ENCODE data around the gene TP73.

The TP73 gene

DNA sequence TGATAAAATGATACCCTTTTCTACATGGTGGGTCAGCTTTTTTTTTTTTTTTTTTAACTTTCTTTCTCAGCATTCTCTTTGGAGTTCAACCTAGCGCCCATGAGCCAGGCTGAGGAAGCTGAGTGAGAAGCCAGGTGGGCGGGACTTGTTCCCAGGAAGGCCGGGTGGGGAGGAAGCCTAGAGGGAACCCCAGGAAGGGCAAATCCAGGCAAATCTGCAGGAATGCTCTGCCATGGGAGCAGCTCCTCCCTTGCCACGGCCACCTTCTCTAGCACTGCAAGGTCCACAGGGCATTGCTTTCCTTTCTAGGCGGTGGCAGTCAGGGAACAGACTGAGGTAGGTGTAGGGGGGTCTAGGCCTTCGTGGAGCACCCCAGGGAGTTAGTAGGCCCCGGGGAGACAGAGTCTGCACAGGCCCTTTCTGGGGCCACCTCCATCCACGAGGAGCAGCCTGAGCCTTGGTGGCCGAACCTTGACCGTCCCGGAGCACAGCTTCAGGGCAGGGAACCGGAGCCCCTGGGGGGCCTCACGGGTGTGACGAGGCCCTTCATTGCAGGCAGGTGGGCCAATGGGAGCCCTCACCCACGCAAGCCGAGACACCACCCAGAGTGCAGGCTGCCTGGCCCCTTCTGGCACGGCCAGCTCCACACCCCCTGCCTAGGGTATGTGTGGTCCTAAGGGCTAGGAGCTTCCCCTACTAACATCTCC, 81.7 kb downstream of the TP73 start:
- no peak overlapping the region for H3K4me3 Mint-ChIP-seq
- no peak overlapping the region for H3K27ac Mint-ChIP-seq
- peaks cover 20% of the 10 kb centered on the region for H3K27me3 Mint-ChIP-seq
- no peaks in the 10 kb centered on the region for H3K4me1 Mint-ChIP-seq
- no peak for DNase-seq
- ATAC-seq, result no peak
- no peaks in the 10 kb centered on the region for H3K9me3 Mint-ChIP-seq

GRCh38 chr1:3734602-3735001, 82.3 kb downstream of the TP73 start:
- no peak overlapping the region for H3K27ac Mint-ChIP-seq
- no peaks in the 10 kb centered on the region for H3K4me1 Mint-ChIP-seq
- no peak for DNase-seq
- ATAC-seq, result no peak
- H3K4me3 Mint-ChIP-seq, result no peak overlapping the region
- H3K27me3 Mint-ChIP-seq, result peaks cover 14% of the 10 kb centered on the region
- no peaks in the 10 kb centered on the region for H3K9me3 Mint-ChIP-seq

- DNase-seq, result no peak
- no peak for ATAC-seq
- H3K27me3 Mint-ChIP-seq, result peaks cover 12% of the 10 kb centered on the region
- H3K4me1 Mint-ChIP-seq, result no peaks in the 10 kb centered on the region
- H3K9me3 Mint-ChIP-seq, result no peaks in the 10 kb centered on the region
- H3K4me3 Mint-ChIP-seq, result no peak overlapping the region
- no peak overlapping the region for H3K27ac Mint-ChIP-seq
These were observed 82.8 kb downstream of the TP73 start for GRCh38 chr1:3735027-3735681.

DNA sequence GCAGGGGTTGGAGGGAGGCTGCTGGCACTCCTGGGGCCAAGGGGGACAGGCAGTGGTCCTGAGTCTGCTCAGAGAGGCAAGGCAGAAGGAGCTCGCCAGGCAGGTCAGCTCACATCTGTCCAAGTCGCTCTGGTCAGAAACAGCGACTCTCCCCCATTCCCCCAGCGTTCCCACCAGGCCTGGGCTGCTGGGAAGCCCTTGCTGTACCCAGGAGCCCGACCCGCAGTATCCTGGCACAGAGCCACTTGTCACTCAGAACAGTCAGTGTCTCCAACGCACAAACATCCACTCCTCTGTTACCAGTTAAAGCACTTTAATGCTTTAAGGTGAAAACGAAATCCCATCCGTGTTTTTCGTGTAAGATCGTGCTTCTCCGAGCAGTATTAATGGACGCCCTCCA, 83.4 kb downstream of the TP73 start:
- no peaks in the 10 kb centered on the region for H3K9me3 Mint-ChIP-seq
- H3K27ac Mint-ChIP-seq, result no peak overlapping the region
- ATAC-seq (no peak), DNase-seq (no peak)
- no peak overlapping the region for H3K4me3 Mint-ChIP-seq
- H3K27me3 Mint-ChIP-seq, result peaks cover 11% of the 10 kb centered on the region
- H3K4me1 Mint-ChIP-seq, result no peaks in the 10 kb centered on the region

DNA sequence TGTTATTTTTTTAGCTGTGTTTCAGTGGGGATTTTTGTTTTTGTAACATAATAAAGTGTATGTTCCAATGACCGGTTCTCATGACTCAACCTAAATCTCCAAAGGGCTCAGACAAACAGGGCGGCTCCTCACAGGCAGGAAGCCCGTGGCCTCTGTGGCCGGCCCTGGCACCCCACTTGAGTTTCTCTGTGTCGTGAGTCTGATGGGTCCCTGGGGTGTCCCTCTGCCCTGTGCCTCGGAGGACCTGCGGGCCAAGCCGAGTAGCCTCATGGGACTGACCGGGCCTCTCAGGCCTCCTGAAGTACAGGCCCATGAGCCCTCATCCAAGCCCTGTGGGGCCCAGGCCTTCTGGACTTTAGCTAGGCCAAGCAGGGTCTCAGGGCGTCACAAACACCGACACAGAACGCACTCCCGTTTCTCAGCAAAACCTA, 83.8 kb downstream of the TP73 start:
- ATAC-seq, result no peak
- no peak overlapping the region for H3K27ac Mint-ChIP-seq
- peaks cover 6% of the 10 kb centered on the region for H3K27me3 Mint-ChIP-seq
- no peaks in the 10 kb centered on the region for H3K4me1 Mint-ChIP-seq
- no peaks in the 10 kb centered on the region for H3K9me3 Mint-ChIP-seq
- no peak for DNase-seq
- no peak overlapping the region for H3K4me3 Mint-ChIP-seq

DNA sequence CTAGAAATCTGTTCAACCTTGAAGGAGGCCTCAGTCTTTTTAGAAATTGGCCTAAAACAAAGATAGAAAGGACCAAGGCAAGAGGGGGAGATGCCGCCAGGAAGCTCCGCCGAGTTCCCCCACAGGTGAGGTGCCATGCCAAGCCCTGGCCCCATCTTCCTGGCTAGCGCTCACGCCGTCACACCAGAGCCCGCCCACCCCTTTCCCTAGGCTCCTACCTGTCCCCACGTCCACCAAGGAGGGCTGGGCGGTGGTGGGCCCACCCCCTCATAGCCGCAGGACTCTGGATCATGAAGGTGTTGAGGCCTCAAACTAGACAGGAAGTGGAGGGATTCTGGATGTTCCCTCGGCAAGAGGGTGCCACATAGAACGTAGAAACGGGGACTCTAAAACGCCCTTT, 84.4 kb downstream of the TP73 start:
- Mint-ChIP-seq H3K4me1 (no peaks in the 10 kb centered on the region), H3K27ac (peak overlapping the region in 1 of 2 donors; percentile 52), H3K27me3 (peaks cover under 1% of the 10 kb centered on the region), H3K4me3 (no peak overlapping the region), H3K9me3 (no peaks in the 10 kb centered on the region)
- DNase-seq, result no peak
- ATAC-seq, result no peak

DNA sequence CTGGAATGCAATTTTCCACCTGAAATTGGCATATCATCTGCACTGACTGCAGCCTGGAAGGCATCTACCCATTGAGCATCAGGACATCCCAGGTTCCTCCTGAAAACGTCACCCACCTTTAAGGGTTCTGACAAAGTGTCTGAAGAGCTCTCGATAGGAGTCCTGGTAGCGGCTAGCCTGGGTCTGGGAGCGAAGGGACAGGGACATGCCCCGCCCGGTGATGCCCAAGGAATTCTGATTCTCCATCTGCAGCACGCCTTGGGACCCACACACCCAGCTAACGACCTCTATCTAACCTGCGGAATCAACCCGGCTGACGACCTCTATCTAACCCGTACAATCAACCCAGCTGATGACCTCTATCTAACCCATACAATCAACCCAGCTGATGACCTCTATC, 86.6 kb downstream of the TP73 start:
- DNase-seq (no peak), ATAC-seq (no peak)
- Mint-ChIP-seq H3K4me3 (no peak overlapping the region), H3K27me3 (no peaks in the 10 kb centered on the region), H3K4me1 (no peaks in the 10 kb centered on the region), H3K9me3 (no peaks in the 10 kb centered on the region), H3K27ac (no peak overlapping the region)

DNA sequence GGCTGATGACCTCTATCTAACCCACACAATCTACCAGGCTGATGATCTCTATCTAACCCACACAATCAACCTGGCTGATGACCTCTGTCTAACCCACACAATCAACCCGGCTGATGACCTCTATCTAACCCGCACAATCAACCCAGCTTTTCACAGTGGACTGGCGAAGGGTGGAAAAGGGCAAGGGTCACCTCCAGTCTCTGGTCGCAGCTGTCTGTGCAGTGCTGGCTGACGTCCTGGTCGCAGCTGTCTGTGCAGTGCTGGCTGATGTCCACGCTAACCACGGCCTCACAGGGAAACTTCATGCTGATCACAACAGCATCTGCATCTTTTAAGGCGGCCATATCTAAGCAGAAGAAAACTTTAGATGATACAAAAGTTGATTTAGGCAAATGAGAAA, 87.7 kb downstream of the TP73 start:
- peaks cover 7% of the 10 kb centered on the region for H3K4me1 Mint-ChIP-seq
- no peaks in the 10 kb centered on the region for H3K9me3 Mint-ChIP-seq
- ATAC-seq, result no peak
- no peaks in the 10 kb centered on the region for H3K27me3 Mint-ChIP-seq
- H3K27ac Mint-ChIP-seq, result no peak overlapping the region
- DNase-seq, result no peak
- H3K4me3 Mint-ChIP-seq, result no peak overlapping the region

GRCh38 chr1:3740752-3741151, 88.4 kb downstream of the TP73 start:
- Mint-ChIP-seq H3K4me1 (peaks cover 14% of the 10 kb centered on the region), H3K27ac (no peak overlapping the region), H3K27me3 (no peaks in the 10 kb centered on the region), H3K4me3 (no peak overlapping the region), H3K9me3 (no peaks in the 10 kb centered on the region)
- ATAC-seq (no peak), DNase-seq (no peak)

DNA sequence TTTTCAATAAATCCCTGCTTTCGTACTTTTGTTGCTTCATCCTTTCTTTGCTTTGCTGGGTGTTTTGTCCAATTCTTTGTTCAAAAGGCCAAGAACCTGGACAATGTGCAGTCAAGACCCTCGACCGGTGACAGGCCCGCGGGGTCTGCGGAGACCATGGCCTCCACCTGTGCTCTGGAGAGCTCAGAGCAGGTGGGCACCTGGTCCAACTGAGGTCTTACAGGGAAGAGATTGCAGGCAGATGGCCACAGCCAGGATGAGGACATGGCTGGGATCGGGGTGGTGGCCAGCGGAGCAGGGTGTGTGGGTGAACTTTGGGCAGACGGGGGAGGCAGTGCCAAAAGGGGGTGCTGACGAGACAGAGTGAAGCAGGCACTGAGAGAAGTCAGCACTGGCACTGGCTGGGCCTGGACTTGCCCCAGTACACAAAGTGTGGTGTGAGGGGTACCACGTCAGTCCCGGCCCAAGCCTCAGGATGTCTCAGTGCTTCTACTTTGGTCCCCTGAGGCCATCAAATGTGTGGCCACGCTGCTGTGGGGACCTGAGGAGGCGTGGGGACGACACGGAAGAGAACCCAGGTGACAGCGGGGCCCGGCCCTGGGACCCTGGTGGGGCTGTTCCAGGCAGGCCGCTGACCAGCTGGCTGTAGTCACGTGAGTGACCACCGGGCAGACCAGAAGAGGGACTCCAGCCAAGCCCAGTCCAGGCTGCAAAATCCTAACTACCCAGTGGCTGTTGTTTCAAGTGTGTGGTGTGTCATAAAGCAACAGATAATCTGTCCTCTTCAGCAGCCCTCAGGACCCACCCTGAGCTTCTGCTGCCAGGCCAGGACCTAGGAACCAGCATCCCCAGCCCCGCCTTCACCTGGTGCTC, 89.5 kb downstream of the TP73 start:
- Mint-ChIP-seq H3K27me3 (no peaks in the 10 kb centered on the region), H3K4me3 (no peak overlapping the region), H3K9me3 (no peaks in the 10 kb centered on the region), H3K27ac (peak overlapping the region in 1 of 2 donors; percentile 67), H3K4me1 (peaks cover 24% of the 10 kb centered on the region)
- DNase-seq (no peak), ATAC-seq (no peak)

GRCh38 chr1:3742439-3743298, 90.4 kb downstream of the TP73 start:
- ATAC-seq (no peak), DNase-seq (no peak)
- no peaks in the 10 kb centered on the region for H3K27me3 Mint-ChIP-seq
- peaks cover 26% of the 10 kb centered on the region for H3K4me1 Mint-ChIP-seq
- no peak overlapping the region for H3K27ac Mint-ChIP-seq
- no peak overlapping the region for H3K4me3 Mint-ChIP-seq
- H3K9me3 Mint-ChIP-seq, result no peaks in the 10 kb centered on the region

GRCh38 chr1:3743421-3743820, 91.1 kb downstream of the TP73 start:
- Mint-ChIP-seq H3K9me3 (no peaks in the 10 kb centered on the region), H3K4me3 (no peak overlapping the region), H3K27me3 (no peaks in the 10 kb centered on the region), H3K27ac (peak overlapping the region in 1 of 2 donors; percentile 10), H3K4me1 (peaks cover 34% of the 10 kb centered on the region)
- DNase-seq (no peak), ATAC-seq (no peak)

GRCh38 chr1:3743826-3744225, 91.5 kb downstream of the TP73 start:
- no peaks in the 10 kb centered on the region for H3K27me3 Mint-ChIP-seq
- ATAC-seq, result no peak
- H3K4me1 Mint-ChIP-seq, result peaks cover 34% of the 10 kb centered on the region
- no peak for DNase-seq
- no peak overlapping the region for H3K27ac Mint-ChIP-seq
- no peak overlapping the region for H3K4me3 Mint-ChIP-seq
- H3K9me3 Mint-ChIP-seq, result no peaks in the 10 kb centered on the region

- Mint-ChIP-seq H3K4me1 (peaks cover 34% of the 10 kb centered on the region), H3K4me3 (no peak overlapping the region), H3K27me3 (no peaks in the 10 kb centered on the region), H3K27ac (no peak overlapping the region), H3K9me3 (no peaks in the 10 kb centered on the region)
- ATAC-seq, result no peak
- DNase-seq, result no peak
These were observed 92.3 kb downstream of the TP73 start for GRCh38 chr1:3744646-3745045.

DNA sequence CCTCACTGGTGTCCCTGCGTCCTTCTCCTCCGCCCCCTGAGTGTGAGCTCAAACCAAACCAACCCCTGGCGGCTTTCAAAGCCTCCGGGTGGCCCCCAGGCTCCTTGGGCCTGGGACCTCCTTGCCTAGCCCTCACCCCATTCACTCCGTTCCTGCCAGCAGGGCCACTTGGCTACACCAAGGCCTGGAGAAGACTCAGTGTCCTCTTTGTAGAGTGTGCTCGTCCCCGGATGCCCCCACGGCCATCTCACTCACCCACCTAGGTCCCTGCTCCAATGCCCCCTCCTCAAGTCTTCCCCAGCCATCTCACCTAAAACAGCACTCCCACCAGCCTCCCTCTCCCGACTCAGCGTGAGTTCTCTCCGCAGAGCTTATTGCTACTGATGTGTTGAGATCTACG, 92.8 kb downstream of the TP73 start:
- Mint-ChIP-seq H3K4me1 (peaks cover 34% of the 10 kb centered on the region), H3K9me3 (no peaks in the 10 kb centered on the region), H3K27me3 (no peaks in the 10 kb centered on the region), H3K4me3 (peak overlapping the region; percentile 84 to 88), H3K27ac (no peak overlapping the region)
- ATAC-seq, result no peak
- no peak for DNase-seq
